Common myeloid progenitor, CD34-positive (primary cell): ENCODE results near the gene WBP1.

Experiments used
- CTCF ChIA-PET: fragments of 350-600 bp; sonication (Branson Sonifier 250); formaldehyde crosslinking; loops from one replicate; lab custom pipeline; 2021; ENCODE audit warnings: antibody characterized with exemption; lab: Charles Lee
- POLR2A ChIA-PET: fragments of 350-600 bp; sonication (Branson Sonifier 250); formaldehyde crosslinking; loops from one replicate; lab custom pipeline; 2021; ENCODE audit warnings: antibody characterized with exemption; lab: Charles Lee
- DNase-seq, 3 donors: peaks; one replicate each; pipeline versions ENCODE4 v3.0.0 to v3.0.0-alpha.2; 2013
- H3K27ac ChIP-seq, 2 experiments: 1 replicate in 1 of 2; 2 replicates in 1 of 2; pipeline ENCODE4 v1.7.0; 2013; ENCODE audit warnings: inconsistent platforms in 2 of 2, low read length in 2 of 2, mild to moderate bottlenecking in 2 of 2, low read depth in 1 of 2, moderate library complexity in 1 of 2; ENCODE audit not compliant: severe bottlenecking in 2 of 2, insufficient read depth in 1 of 2, poor library complexity in 1 of 2
- H3K27me3 ChIP-seq, 5 experiments: replicated peaks in 2 of 5; 1 replicate in 3 of 5; 2 replicates in 2 of 5; pipeline versions ENCODE4 v1.6.1 to v1.7.0; 2013; ENCODE audit warnings: low read length in 4 of 5, mild to moderate bottlenecking in 2 of 5, moderate library complexity in 2 of 5, inconsistent platforms in 1 of 5; ENCODE audit not compliant: insufficient read depth in 5 of 5, control insufficient read depth in 4 of 5
- H3K36me3 ChIP-seq, 4 experiments: 1 replicate in 2 of 4; 2 replicates in 2 of 4; pipeline versions ENCODE4 v1.6.1 to v1.7.0; 2013; ENCODE audit warnings: low read length in 3 of 4, control low read depth in 1 of 4, mild to moderate bottlenecking in 1 of 4; ENCODE audit not compliant: control insufficient read depth in 4 of 4, insufficient read depth in 4 of 4
- H3K4me1 ChIP-seq, 4 experiments: 1 replicate in 3 of 4; 2 replicates in 1 of 4; pipeline versions ENCODE4 v1.6.1 to v1.7.1; 2013; ENCODE audit warnings: low read length in 3 of 4, mild to moderate bottlenecking in 3 of 4, control low read depth in 1 of 4, inconsistent platforms in 1 of 4, moderate library complexity in 1 of 4; ENCODE audit not compliant: control insufficient read depth in 4 of 4, insufficient read depth in 4 of 4; ENCODE audit errors: control extremely low read depth in 1 of 4
- H3K4me3 ChIP-seq, 7 experiments: 1 replicate in 4 of 7; 2 replicates in 3 of 7; pipeline versions ENCODE4 v1.5.1 to v1.7.0; 2013; ENCODE audit warnings: mild to moderate bottlenecking in 7 of 7, low read length in 6 of 7, moderate library complexity in 6 of 7, inconsistent platforms in 2 of 7, low read depth in 2 of 7, control low read depth in 1 of 7; ENCODE audit not compliant: insufficient read depth in 4 of 7, control insufficient read depth in 1 of 7; ENCODE audit errors: extremely low read depth in 1 of 7
- H3K9me3 ChIP-seq, 5 experiments: 1 replicate in 4 of 5; 2 replicates in 1 of 5; pipeline versions ENCODE4 v1.6.1 to v1.7.1; 2013; ENCODE audit warnings: low read length in 4 of 5, mild to moderate bottlenecking in 2 of 5, inconsistent platforms in 1 of 5, low read depth in 1 of 5, moderate library complexity in 1 of 5; ENCODE audit not compliant: control insufficient read depth in 4 of 5, insufficient read depth in 2 of 5; ENCODE audit errors: control extremely low read depth in 1 of 5
- WGBS: methylation state at CpG from one replicate; pipeline ENCODE4 v1.1.5; 2013; ENCODE audit not compliant: insufficient coverage; 5-methylcytosine and 5-hydroxymethylcytosine counted together

The WBP1 gene

DNA sequence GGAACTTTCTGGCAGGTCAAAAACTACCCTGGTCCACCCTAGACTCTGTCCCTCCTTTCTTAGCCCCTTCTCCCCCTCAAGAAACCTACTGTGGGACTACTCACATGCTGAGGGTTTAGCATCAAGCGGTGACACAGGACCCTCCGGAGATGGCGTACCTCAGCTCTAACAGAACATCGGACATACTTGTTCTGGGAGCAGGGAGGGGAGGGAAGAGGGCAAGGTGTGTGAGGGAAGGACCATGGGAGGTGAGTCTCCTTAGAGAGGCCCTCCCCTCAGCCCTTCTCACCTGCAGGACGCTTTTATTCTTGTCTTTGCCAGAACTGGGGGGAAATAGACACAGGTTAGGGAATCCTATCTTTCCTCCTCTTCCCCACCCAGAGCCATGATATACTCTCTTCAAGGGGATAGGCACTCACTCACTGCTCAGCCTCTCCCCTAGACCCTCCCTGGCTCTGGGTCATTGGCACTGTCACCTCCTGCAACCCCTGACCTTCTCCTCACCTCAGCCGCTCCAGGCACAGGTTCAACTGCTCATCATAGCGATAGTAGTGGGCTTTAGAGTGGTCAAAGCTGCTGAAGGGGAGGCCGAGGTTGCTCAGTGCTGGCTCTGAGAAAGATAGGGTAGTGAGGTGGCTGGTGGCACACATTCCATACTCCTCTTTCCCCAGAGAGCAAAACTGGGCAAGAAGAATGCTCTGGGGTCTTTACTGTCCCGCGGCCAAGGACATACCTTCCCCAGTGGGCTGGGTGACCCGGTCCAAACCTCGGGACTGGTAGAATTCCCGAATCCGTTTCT lies 47.4 kb downstream of the WBP1 start:
- ChIA-PET CTCF (interaction anchor here (0.6 to 12.7 kb wide), 9 partner anchors 9 to 85 kb away, joined by 3 to 143 read pairs (median 3); partner anchors contain the start of genes AUP1, DQX1 and HTRA2), POLR2A (no interaction called here)

GRCh38 chr2:74507145-74507925 lies 49.1 kb downstream of the WBP1 start, which contains the start of gene PCGF1:
TSS of gene PCGF1 (minus strand) at chr2:74507695. CDS start at chr2:74507668, 27 bp downstream.
- Histone ChIP-seq H3K27ac (peak within 1 kb of the TSS; percentile 92 to 96), H3K27me3 (peaks cover 7 to 63% (median 33%) of the 10 kb centered on the region in 5 experiments), H3K36me3 (peaks cover 0 to 16% (median 8%) of the 10 kb centered on the region in 4 experiments), H3K9me3 (no peaks in the 10 kb centered on the region), H3K4me1 (peaks cover 0 to 52% (median 34%) of the 10 kb centered on the region in 4 experiments), H3K4me3 (peak within 1 kb of the TSS; percentile 80 to 99 (median 91))
- ChIA-PET CTCF (interaction anchor here (0.6 to 12.7 kb wide), 15 partner anchors 10 to 1207 kb away, joined by 3 to 143 read pairs (median 5); partner anchors contain the start of genes AUP1, CCDC142, DQX1 and HTRA2), POLR2A (no interaction called here)
- 1% methylated on average over 49 of the region's 56 CpGs for WGBS
- DNase-seq = peak; percentile 97 to 98 (median 97)

More for the DNA sequence above, 47.4 kb downstream of the WBP1 start:
- H3K4me3 ChIP-seq = no peak overlapping the region
- H3K4me1 ChIP-seq = peaks cover 0 to 55% (median 38%) of the 10 kb centered on the region in 4 experiments
- H3K36me3 ChIP-seq = peaks cover 0 to 16% (median 8%) of the 10 kb centered on the region in 4 experiments
- H3K27me3 ChIP-seq = peaks cover 7 to 64% (median 29%) of the 10 kb centered on the region in 5 experiments
- H3K9me3 ChIP-seq = no peaks in the 10 kb centered on the region
- H3K27ac ChIP-seq = no peak overlapping the region
- WGBS = 100% methylated on average over 2 of the region's 14 CpGs
- DNase-seq = no peak

DNA sequence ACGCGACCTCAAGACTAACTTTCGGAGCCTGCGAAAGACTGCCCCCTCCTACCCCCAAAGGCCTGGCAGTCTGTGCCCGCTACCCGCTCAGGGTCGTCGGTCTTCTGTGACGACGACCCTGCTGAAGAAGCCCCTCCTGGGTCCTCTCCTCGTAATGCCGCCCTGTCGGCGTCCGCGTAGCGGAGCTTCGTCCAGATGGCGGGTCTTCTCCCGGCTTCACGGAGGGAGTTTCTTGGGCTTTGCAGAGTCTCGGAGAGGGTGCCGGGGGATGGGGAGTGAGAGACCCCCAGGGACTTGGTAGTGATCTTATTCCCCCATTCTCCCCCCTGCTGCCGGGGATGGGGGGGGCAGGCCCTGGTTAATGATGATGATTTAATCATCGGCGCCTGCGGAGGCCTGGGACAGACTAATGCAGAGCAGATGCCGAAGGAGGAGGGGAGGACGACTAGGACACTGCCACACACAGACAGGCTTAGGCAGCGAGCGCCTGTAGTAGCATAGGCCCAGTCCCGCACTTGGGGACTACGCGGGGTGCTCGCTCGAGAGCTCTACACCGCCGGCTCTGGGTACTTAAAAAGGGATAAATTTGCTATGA lies 49.8 kb downstream of the WBP1 start:
- POLR2A ChIA-PET = no interaction called here
- Histone ChIP-seq H3K27me3 (peaks cover 7 to 63% (median 33%) of the 10 kb centered on the region in 5 experiments), H3K27ac (peak overlapping the region; percentile 92 to 96), H3K4me3 (peak overlapping the region; percentile 80 to 99 (median 91)), H3K4me1 (peaks cover 0 to 45% (median 28%) of the 10 kb centered on the region in 4 experiments), H3K9me3 (no peaks in the 10 kb centered on the region), H3K36me3 (peaks cover 0 to 16% (median 8%) of the 10 kb centered on the region in 4 experiments)
- no peak for DNase-seq
- CTCF ChIA-PET = interaction anchor here (0.6 to 12.7 kb wide), 8 partner anchors 10 to 1208 kb away, joined by 3 to 143 read pairs (median 9); partner anchors contain the start of genes AUP1, DQX1 and HTRA2
- 21% methylated on average over 25 of the region's 38 CpGs for WGBS

GRCh38 chr2:74510272-74510671 lies 52.0 kb downstream of the WBP1 start:
- Histone ChIP-seq H3K27ac (no peak overlapping the region), H3K4me3 (no peak overlapping the region), H3K9me3 (no peaks in the 10 kb centered on the region), H3K4me1 (peaks cover 0 to 44% (median 40%) of the 10 kb centered on the region in 4 experiments), H3K27me3 (peaks cover 7 to 66% (median 38%) of the 10 kb centered on the region in 5 experiments), H3K36me3 (peaks cover 0 to 8% (median 7%) of the 10 kb centered on the region in 4 experiments)
- DNase-seq = no peak
- 88% methylated on average over 3 of the region's 4 CpGs for WGBS
- CTCF ChIA-PET = interaction anchor here (0.9 to 12.7 kb wide), 9 partner anchors 7 to 83 kb away, joined by 3 to 143 read pairs (median 4); partner anchors contain the start of genes AUP1, CCDC142, DQX1 and HTRA2
- POLR2A ChIA-PET = interaction anchor here (1.5 kb wide), 1 partner anchor 52 kb away, joined by 4 read pairs; the partner anchor contains the start of gene WBP1
